Measurements from ENCODE around the gene KDELR1.

KDELR1 gene

DNA sequence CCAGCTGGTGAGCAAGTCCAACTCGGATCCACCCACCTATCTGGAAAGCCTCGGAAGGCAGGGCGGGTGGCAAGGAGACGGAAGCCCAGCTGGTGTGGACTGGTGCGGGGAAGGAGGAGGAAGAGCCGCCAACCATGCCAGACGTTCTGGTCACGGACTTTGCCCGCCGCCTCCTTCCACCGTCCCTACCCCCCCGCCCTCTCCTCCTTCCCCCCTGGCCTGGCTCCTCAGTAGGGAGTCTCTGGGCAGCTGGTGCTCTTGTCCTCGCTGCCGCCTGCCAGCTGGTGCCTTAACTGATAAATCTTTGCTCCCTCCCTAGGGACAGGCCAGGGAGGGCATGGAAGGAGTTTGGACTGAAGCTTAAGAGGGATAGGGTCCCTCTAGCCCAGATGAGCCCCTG lies 22.4 kb downstream of the KDELR1 start:
- TF ChIP-seq CTCF (IDR thresholded peaks at IDR 0.05; ENCODE audit: low read depth, low read length), result no peak
- no peak overlapping the region for H3K4me3 ChIP-seq (ENCODE audit: low read depth, low read length)

GRCh38 chr19:48367855-48368254 lies 23.5 kb downstream of the KDELR1 start:
- no peak for TF ChIP-seq CTCF (IDR thresholded peaks at IDR 0.05; ENCODE audit: low read depth, low read length)
- no peak overlapping the region for H3K4me3 ChIP-seq (ENCODE audit: low read depth, low read length)

DNA sequence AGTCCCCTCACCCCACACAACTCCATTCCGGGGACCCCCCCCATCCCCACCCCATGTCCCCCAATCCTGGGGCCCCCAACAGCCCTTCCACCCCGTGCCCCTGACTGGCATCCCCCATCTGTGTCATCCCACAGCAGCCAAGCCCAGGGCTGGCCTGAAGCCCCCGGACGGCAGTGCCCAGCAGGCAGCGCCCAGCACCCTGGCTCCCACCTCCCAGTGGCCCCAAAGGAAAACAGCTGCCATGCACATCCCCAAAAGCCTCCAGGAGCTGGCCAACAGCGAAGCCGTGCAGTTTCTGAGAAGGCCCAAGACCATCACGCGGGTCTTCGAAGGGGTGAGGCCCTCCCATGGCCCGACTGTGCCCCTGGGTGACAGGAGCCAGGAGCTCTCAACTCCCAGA lies 25.7 kb downstream of the KDELR1 start:
- TF ChIP-seq CTCF (IDR thresholded peaks at IDR 0.05; ENCODE audit: low read depth, low read length), result no peak

DNA sequence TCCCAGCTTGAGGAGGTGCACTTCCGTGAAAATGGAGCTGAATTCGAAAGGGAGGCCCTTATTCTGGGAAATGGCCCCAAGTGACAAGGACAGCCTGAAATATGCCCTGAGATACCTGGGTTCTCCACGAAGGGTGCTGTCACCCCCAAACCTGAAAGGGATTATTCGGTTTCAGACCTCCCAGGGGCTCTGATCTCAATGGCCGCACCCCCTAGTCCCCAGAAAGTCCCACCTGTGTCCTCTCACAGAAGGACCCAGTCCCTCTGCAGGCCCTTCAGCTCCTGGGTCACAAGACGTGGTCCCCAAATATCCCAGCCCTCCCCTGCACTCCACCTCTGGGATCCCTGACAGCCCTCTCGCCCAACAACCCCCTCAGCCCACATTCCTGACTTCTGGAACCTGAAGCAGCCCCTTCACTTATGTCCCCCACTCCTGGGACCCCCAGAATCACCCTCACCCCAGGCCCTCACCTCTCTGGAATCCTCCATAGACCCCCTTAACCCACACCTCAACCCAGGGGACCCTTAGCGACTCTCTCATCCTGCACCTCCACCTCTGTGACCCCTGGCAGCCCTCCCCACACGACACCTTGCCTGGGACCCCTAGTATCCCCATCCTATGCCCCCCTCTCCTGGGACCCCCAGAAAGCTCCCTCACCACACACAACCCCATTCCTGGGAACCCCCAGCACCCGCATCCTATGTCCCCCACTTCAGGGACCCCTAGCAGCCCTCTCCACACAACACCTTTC lies 26.6 kb downstream of the KDELR1 start:
- H3K4me3 ChIP-seq (ENCODE audit: low read depth, low read length), result no peak overlapping the region; the same call in 1 of the 2 replicates
- no peak for TF ChIP-seq CTCF (IDR thresholded peaks at IDR 0.05; ENCODE audit: low read depth, low read length)

More for the DNA sequence above, 25.7 kb downstream of the KDELR1 start:
- no peak overlapping the region for H3K4me3 ChIP-seq (ENCODE audit: low read depth, low read length)

DNA sequence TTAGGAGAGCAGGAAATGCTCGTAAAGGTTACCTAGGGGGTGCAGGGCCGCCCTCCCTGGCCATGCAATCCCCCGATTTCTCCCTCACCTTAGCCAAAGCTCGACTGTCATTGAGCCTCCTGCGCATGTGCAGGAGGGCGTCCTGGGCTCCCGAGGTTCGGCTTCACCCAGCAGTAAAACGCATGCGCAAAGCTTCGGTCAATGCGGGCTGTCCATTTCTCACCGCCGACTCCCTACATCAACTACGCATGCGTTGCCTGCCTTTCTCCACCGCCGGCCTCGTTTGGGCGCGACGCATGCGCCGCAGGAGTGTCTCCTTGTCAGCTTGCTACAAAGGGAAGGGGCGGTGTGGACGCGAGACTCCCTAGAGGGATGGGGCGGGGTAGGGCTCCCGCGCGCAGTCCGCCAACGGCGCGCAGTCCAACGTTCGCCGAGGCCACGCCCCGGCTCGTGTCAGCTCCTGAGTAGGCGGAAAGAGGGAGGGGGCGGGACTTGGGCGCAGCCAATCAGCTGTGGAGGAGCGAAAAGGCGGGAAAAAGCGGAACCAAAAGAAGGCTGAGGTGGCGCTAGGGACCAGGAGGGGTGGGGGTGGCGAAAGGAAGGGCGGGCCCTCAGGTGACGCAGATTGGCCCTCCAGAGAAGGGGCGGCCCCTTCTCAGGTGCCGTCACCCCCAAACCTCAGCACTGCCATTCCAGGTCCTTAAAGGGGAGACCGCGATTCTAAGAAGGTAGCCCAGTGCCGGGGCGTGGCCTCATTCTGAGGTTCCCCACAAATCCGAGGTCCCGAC lies 27.3 kb downstream of the KDELR1 start, which contains the start of the genes SYNGR4 and TMEM143:
TSS of gene SYNGR4 (plus strand) at position 558 of the 788 bp plus-strand sequence. CDS start 1,476 bp downstream, outside the sequence.
TSS of gene TMEM143 (minus strand) at position 131 of the 788 bp plus-strand sequence. CDS start at position 111, 20 bp downstream.
- TF ChIP-seq CTCF (IDR thresholded peaks at IDR 0.05; ENCODE audit: low read depth, low read length), result no peak
- peak within 1 kb of the TSS; percentile 79 for H3K4me3 ChIP-seq (ENCODE audit: low read depth, low read length)

DNA sequence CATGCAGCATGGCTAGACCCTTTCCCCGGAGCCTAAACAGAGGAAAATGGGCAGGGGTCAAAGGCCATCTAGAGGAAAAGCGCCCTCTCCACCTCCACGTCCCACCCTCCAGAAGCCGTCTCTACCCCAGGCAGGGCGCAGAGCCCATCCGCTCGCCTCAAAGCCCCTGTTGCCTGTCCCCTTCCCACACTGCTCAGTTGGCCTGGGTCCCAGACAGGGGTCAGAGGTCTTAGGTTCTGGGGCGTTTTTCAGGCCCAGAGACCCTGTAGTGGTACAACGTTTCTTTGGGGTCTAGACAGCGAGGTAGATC lies 27.9 kb downstream of the KDELR1 start:
- H3K4me3 ChIP-seq (ENCODE audit: low read depth, low read length), result peak overlapping the region; percentile 79
- no peak for TF ChIP-seq CTCF (IDR thresholded peaks at IDR 0.05; ENCODE audit: low read depth, low read length)

All from WI38 (cell line).